NCI-H446 treated with DMSO at 0.1 percent for 48 hours (cell line): ENCODE results near the gene IKBKG.
"Not testable (repeated sequence)": the region's sequence is repeated elsewhere in the genome, so short reads cannot be mapped to it uniquely, and the experiment has no call there.

Experiments used
- DNase-seq: peaks from one replicate; lab custom pipeline; 2025; lab: John Stamatoyannopoulos, UW

IKBKG gene

DNA sequence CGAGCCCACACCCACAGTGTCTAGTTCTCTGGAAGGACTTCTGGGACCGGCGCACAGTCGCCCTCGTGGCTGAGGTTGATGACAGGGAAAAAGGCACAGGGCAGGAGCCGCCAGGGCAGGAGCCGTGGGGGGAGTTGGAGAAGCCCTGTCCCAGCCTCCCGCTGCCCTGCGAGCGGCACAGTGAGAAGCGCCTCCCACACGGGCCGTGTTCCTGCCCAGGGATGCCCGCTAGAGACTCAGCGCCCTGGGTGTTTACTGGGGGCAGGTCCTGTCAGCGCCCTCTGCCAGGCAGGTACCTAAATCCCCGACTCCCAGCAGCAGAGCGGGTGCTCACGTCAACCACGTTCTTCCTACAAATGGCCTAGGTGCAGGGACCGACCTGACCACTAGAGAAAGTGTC is 11.5 kb downstream of the IKBKG start:
- not testable (repeated sequence) for DNase-seq

DNA sequence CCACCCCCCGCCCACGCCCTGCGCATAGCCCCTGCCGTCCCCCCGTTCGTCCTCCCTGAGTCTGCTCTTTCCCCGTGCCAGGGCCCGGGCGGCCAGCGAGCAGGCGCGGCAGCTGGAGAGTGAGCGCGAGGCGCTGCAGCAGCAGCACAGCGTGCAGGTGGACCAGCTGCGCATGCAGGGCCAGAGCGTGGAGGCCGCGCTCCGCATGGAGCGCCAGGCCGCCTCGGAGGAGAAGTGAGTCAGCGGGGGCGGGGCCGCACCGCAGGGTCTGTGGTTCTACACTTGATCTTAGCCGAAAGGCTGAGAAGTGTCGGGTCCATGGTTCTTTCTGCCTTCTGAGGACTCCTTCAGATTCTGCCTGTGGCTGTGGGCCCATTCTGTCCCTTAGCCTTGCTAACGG is 12.9 kb downstream of the IKBKG start:
- not testable (repeated sequence) for DNase-seq

- DNase-seq, result not testable (repeated sequence)
These were observed 14.9 kb downstream of the IKBKG start for GRCh38 chrX:154562295-154562694.

- not testable (repeated sequence) for DNase-seq
These were observed 22.9 kb downstream of the IKBKG start for GRCh38 chrX:154570361-154570760.

GRCh38 chrX:154573061-154573460 is 25.6 kb downstream of the IKBKG start:
- DNase-seq, result not testable (repeated sequence)

DNA sequence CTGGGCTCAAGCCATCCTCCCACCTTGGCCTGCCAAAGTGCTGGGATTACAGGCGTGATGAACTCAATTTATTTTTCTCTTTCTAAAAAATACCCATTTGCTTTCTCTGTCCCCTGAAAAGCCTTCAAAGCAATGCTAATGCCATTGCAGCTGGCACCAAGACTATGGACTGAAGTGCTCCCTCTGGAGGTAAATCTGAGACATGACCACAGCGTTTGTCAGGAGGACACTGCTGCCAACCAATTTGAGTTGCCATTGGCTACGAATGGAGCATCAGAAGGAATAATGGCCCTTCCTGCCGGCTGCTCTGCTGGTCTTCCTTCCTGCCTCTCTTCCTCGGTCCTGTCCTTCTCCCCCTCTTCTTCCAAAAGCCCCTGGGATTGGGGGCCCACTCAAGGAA is 27.7 kb downstream of the IKBKG start:
- not testable (repeated sequence) for DNase-seq

DNA sequence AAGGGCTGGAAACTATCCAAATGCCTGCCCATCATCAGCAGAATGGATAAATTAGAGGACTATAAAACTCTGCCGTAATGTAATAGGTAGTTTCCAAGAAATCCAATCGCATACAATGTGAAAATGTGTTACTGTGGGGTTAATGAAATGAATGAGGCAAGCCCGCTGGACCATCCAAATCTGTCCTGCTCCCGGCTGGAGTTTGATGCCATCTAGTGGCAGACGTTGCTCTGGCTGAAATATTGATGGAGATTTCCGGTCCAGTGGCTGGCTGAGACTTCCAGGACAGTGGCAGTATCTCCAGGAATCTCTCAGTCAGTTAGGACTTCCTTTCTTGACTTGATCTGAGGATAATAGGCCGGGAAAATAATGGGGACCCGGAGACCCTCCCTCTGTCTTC is 35.6 kb downstream of the IKBKG start:
- DNase-seq, result not testable (repeated sequence)

GRCh38 chrX:154584585-154585183 is 37.3 kb downstream of the IKBKG start, which contains the start of gene CTAG1A:
Gene CTAG1A (plus strand): TSS chrX:154585133. CDS start chrX:154585207, 74 bp downstream.
- not testable (repeated sequence) for DNase-seq

DNA sequence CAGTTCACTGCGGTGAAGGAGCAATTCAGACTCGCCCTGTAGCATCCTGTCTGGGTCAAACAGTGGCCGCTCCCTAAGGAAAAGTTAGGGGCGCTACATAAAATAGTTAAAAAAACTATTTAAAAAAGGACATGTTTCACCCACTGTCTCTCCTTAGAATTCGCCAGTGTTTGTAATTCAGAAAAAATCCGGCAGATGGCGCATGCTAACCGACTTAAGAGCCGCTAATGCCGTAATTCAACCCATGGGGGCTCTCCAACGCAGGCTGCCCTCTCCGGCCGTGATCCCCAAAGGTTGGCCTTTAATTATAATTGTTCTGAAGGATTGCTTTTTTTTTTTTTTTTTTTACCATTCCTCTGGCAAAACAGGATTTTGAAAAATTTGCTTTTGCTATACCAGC is 43.0 kb downstream of the IKBKG start:
- not testable (repeated sequence) for DNase-seq

- DNase-seq, result no peak
These were observed 45.1 kb downstream of the IKBKG start for GRCh38 chrX:154592505-154592904.

GRCh38 chrX:154593201-154593600 is 45.8 kb downstream of the IKBKG start:
- no peak for DNase-seq

DNA sequence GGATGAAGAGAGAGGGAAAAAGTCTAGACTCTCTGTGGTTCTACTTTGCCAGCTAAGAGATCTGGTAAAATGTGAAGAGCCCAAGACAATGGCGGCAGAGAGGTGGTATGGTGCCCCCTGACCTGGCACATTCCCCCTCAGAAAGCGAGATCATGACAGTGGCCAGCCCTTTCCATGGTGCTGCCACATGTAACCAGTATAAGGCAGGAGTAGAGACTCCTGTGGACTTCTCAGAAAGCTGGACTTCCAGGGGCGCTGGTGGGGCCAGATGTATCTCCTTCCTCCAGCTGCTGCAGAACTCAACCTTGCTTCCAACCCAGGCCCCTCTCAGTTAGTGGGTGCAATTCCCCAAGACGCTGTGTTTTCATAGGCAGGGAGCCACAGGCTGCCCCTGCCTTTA is 47.1 kb downstream of the IKBKG start:
- DNase-seq, result no peak

DNA sequence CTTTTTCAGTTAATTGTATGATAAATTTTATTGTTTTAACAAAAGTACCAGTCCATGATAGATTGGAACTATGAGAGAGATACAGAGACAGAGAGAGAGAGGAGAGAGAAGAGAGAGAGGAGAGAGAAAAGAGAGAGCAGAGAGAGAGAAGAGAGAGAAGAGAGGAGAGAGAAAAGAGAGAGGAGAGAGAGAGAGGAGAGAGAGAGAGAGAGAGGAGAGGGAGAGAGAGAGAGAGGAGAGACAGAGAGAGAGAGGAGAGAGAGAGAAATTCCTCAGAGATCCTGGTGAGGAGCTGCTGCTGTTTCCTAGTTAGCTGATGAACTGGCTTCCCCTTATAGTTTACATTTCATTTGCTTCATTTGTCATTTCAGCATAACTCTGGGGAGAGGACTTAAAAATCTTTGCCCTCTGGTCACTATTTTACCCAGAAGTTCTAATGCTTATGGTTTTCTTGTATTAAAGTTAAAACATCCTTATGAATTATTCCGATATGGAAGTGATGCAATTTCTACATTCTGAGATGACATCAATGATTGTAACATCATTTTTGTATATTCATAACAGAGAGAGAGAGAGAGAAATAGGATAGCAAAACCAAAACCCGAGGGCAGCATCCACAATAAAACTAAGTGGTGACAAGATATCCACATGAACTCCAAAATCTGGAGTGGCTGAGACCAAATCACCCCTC is 48.3 kb downstream of the IKBKG start:
- no peak for DNase-seq

DNA sequence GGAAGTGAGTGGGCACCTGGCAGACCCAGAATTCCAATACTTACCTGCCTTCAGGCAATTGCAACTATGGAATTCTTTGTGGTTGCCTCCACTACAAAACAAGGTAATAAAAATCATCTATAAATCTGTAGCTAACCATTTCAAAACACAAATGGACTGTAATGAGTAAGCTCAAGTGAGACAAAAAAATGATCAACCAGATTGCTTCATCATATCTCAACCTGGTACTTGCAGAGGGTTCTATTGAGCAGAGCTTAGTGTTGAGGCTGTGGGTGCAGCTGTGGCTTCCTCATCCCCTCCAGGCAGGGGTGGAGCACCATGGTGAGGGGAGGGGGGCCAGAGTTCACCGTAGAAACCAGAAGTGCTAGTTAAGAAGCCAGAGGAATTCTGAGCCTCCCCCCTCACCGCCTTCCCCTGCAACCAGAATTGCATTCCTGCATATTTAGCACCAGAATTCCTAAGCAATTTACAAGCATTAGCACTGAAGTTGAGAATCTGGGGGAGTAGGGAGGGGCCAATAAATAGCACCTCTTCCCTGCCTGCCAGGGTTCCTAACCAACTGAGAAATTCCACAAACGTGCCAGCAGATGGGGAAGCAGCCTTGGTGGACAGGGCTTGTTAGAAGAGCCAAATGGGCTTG is 49.0 kb downstream of the IKBKG start:
- no peak for DNase-seq

- DNase-seq, result no peak
These were observed 49.8 kb downstream of the IKBKG start for GRCh38 chrX:154597221-154597620.

GRCh38 chrX:154598656-154599055 is 51.2 kb downstream of the IKBKG start:
- no peak for DNase-seq

DNA sequence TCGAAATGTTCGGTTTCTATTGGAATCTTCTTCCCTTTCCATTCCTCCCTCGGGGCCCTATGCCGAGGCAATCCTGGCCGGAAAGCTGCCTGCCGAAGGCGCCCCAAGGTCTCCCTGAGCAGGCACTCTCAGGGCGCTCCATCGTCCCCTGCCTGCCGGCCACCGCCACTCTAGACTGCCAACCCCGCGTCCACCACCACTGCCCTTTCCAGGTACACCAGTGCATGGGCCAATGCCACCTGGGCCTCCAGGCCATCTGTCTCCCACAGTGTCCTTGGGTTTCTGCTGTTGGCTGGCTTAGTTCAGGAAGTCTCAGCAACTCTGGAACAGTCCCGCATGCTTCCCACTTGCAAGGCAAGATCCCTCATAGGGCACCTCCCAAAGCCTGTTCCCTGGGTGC is 52.1 kb downstream of the IKBKG start:
- no peak for DNase-seq

GRCh38 chrX:154600759-154601374 is 53.4 kb downstream of the IKBKG start:
- DNase-seq, result no peak

GRCh38 chrX:154602226-154602625 is 54.8 kb downstream of the IKBKG start:
- no peak for DNase-seq

- DNase-seq, result no peak
These were observed 55.5 kb downstream of the IKBKG start for GRCh38 chrX:154602766-154603437.

GRCh38 chrX:154603438-154604430 is 56.3 kb downstream of the IKBKG start:
- DNase-seq, result no peak
